SK-N-SH treated with all-trans-retinoic acid at 6 μM for 48 hours (cell line): ENCODE data around the gene ALX3.

Source experiments
- ATAC-seq: fragments of 200-7000 bp; cut with Tn5 transposase; 3 replicates; pipeline ENCODE4 v1.9.1; 2020; ENCODE audit warnings: mild to moderate bottlenecking, moderate library complexity
- ARNTL ChIP-seq: fragments of 450-650 bp; formaldehyde crosslinking; IDR thresholded peaks from 2 replicates; pipeline ENCODE4 v1.5.0; 2020; ENCODE audit warnings: low read depth, mild to moderate bottlenecking, moderate library complexity, borderline replicate concordance
- BACH2 ChIP-seq: fragments of 250-450 bp; sonication (Bioruptor Pico); IDR thresholded peaks from 2 replicates; pipeline ENCODE4 v1.9.0; 2021; ENCODE audit warnings: mild to moderate bottlenecking, borderline replicate concordance
- CREB5 ChIP-seq: fragments of 250-450 bp; sonication (Bioruptor Pico); IDR thresholded peaks from 2 replicates; pipeline ENCODE4 v1.5.1; 2020; ENCODE audit warnings: low read depth, mild to moderate bottlenecking, moderate library complexity
- CSDC2 ChIP-seq: fragments of 250-450 bp; sonication (Bioruptor Pico); IDR thresholded peaks from 2 replicates; pipeline ENCODE4 v1.5.0; 2020; ENCODE audit warnings: mild to moderate bottlenecking, moderate library complexity
- ESRRG ChIP-seq: fragments of 250-450 bp; sonication (Bioruptor Pico); IDR thresholded peaks from 2 replicates; pipeline ENCODE4 v1.6.1; 2021; ENCODE audit warnings: mild to moderate bottlenecking
- GLIS3 ChIP-seq: fragments of 250-450 bp; sonication (Bioruptor Pico); IDR thresholded peaks from 2 replicates; pipeline ENCODE4 v1.5.0; 2020; ENCODE audit warnings: mild to moderate bottlenecking, moderate library complexity
- ISL1 ChIP-seq: fragments of 250-450 bp; sonication (Bioruptor Pico); IDR thresholded peaks from 2 replicates; pipeline ENCODE4 v2.1.2; 2022; ENCODE audit warnings: mild to moderate bottlenecking, moderate library complexity
- OSR1 ChIP-seq: fragments of 250-450 bp; sonication (Bioruptor Pico); IDR thresholded peaks from 2 replicates; pipeline ENCODE4 v1.8.0; 2022; ENCODE audit warnings: moderate library complexity, mild to moderate bottlenecking, inconsistent platforms
- POU6F1 ChIP-seq: fragments of 250-450 bp; sonication (Bioruptor Pico); IDR thresholded peaks from 2 replicates; pipeline ENCODE4 v1.8.0; 2021; ENCODE audit warnings: low read depth, mild to moderate bottlenecking, moderate library complexity, borderline replicate concordance
- RARB ChIP-seq: fragments of 250-450 bp; sonication (Bioruptor Pico); IDR thresholded peaks from 2 replicates; pipeline ENCODE4 v1.8.0; 2021; ENCODE audit warnings: mild to moderate bottlenecking, moderate library complexity
- SNAI2 ChIP-seq: fragments of 250-450 bp; sonication (Bioruptor Pico); IDR thresholded peaks from 2 replicates; pipeline ENCODE4 v1.5.0; 2020; ENCODE audit warnings: mild to moderate bottlenecking, moderate library complexity
- TCF4 ChIP-seq: fragments of 250-450 bp; sonication (Bioruptor Pico); IDR thresholded peaks from 2 replicates; pipeline ENCODE4 v1.8.0; 2021; ENCODE audit warnings: mild to moderate bottlenecking, moderate library complexity, borderline replicate concordance
- TOX ChIP-seq: fragments of 250-450 bp; sonication (Bioruptor Pico); IDR thresholded peaks from 2 replicates; pipeline ENCODE4 v1.8.0; 2021; ENCODE audit warnings: mild to moderate bottlenecking, moderate library complexity, borderline replicate concordance
- TSHZ2 ChIP-seq: fragments of 250-450 bp; sonication (Bioruptor Pico); IDR thresholded peaks from 2 replicates; pipeline ENCODE4 v1.5.0; 2020; ENCODE audit warnings: mild to moderate bottlenecking, moderate library complexity
- ZC3H10 ChIP-seq: fragments of 250-450 bp; sonication (Bioruptor Pico); IDR thresholded peaks from 2 replicates; pipeline ENCODE4 v1.5.1; 2021; ENCODE audit warnings: mild to moderate bottlenecking, moderate library complexity
- ZFP3 ChIP-seq: fragments of 250-450 bp; sonication (Bioruptor Pico); IDR thresholded peaks from 2 replicates; pipeline ENCODE4 v1.5.0; 2020; ENCODE audit warnings: mild to moderate bottlenecking, moderate library complexity
- ZFP30 ChIP-seq: fragments of 450-650 bp; formaldehyde crosslinking; IDR thresholded peaks from 2 replicates; pipeline ENCODE4 v1.5.0; 2022; ENCODE audit warnings: mild to moderate bottlenecking, moderate library complexity
- ZNF565 ChIP-seq: fragments of 450-650 bp; formaldehyde crosslinking; conservative IDR thresholded peaks from 2 replicates; pipeline ENCODE4 v1.5.0; 2020; ENCODE audit warnings: low read depth, mild to moderate bottlenecking, moderate library complexity
- ZNF70 ChIP-seq: fragments of 450-650 bp; formaldehyde crosslinking; IDR thresholded peaks from 2 replicates; pipeline ENCODE4 v1.5.0; 2020; ENCODE audit warnings: mild to moderate bottlenecking, moderate library complexity
- ZNF8 ChIP-seq: fragments of 450-650 bp; formaldehyde crosslinking; IDR thresholded peaks from 2 replicates; pipeline ENCODE4 v1.5.0; 2020; ENCODE audit warnings: mild to moderate bottlenecking, moderate library complexity

Gene ALX3

GRCh38 chr1:110024613-110025012, 45.9 kb downstream of the ALX3 start:
- no peak for ATAC-seq
- TF ChIP-seq CSDC2 (CRISPR knock-in tag) (no peak), ZNF70 (CRISPR knock-in tag) (no peak), TOX (CRISPR knock-in tag) (no peak), ZC3H10 (CRISPR knock-in tag) (no peak), ZFP3 (CRISPR knock-in tag) (no peak), ZFP30 (no peak), CREB5 (CRISPR knock-in tag) (no peak), SNAI2 (CRISPR knock-in tag) (no peak), TSHZ2 (CRISPR knock-in tag) (no peak), ESRRG (no peak), BACH2 (no peak), ZNF565 (CRISPR knock-in tag) (no peak), GLIS3 (CRISPR knock-in tag) (no peak), TCF4 (CRISPR knock-in tag) (no peak), ARNTL (CRISPR knock-in tag) (no peak), ZNF8 (CRISPR knock-in tag) (no peak), OSR1 (CRISPR knock-in tag) (no peak)

GRCh38 chr1:110021285-110021684, 49.2 kb downstream of the ALX3 start:
- ATAC-seq, result no peak
- TF ChIP-seq TOX (CRISPR knock-in tag) (no peak), OSR1 (CRISPR knock-in tag) (no peak), GLIS3 (CRISPR knock-in tag) (no peak), ZC3H10 (CRISPR knock-in tag) (no peak), POU6F1 (CRISPR knock-in tag) (no peak), ISL1 (no peak), ZFP3 (CRISPR knock-in tag) (no peak), TCF4 (CRISPR knock-in tag) (no peak), SNAI2 (CRISPR knock-in tag) (no peak), ZNF8 (CRISPR knock-in tag) (no peak), CSDC2 (CRISPR knock-in tag) (no peak), CREB5 (CRISPR knock-in tag) (no peak), ZNF70 (CRISPR knock-in tag) (no peak), ZNF565 (CRISPR knock-in tag) (no peak), ARNTL (CRISPR knock-in tag) (no peak)

- no peak for ATAC-seq
- TF ChIP-seq POU6F1 (CRISPR knock-in tag) (no peak), ZNF565 (CRISPR knock-in tag) (no peak), TSHZ2 (CRISPR knock-in tag) (no peak), ZNF8 (CRISPR knock-in tag) (no peak), RARB (CRISPR knock-in tag) (no peak), ARNTL (CRISPR knock-in tag) (no peak)
Observed at GRCh38 chr1:110019770-110020169, 50.7 kb downstream of the ALX3 start.
